Measurements from ENCODE around the gene TMEM223.
"Not testable (repeated sequence)": the region's sequence is repeated elsewhere in the genome, so short reads cannot be mapped to it uniquely, and the experiment has no call there.

Gene TMEM223

DNA sequence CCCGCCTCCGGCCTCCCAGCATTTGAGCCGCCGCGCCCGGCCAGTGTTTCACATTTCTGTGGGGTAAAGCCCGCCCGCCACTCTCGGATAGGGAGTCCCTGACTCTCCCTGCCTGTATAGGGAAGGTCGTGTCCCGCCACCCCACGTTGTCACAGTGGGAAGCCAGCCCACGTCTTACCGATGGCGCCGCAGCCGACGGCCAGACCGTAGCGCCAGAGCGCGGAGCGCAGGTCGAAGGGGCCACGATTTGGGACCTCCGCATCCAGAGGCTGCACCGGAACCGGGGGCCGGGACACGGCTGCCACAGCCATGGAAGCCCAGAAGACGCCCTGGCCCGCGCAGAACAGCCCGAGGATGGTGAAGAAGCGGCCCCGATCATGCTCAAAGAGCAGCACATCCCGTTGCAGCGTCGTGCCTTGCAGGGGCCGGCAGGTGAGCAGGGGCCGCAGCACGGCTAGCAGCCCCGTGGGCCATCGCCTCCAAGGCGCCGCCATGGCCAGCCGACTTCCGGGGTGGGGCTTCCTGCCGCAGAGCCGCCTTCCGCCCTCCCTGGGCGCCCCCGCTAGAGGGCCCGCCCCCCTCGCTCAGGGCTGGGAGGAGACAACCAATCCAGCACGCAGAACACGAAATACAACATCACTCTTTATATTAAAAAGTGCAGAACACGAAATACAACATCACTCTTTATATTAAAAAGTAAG lies at the start of gene TMEM223:
TSS of gene TMEM223 (minus strand) at position 506 of the 701 bp plus-strand sequence. CDS start at position 494, 12 bp downstream.
- DNase-seq = peak; percentile 60

DNA sequence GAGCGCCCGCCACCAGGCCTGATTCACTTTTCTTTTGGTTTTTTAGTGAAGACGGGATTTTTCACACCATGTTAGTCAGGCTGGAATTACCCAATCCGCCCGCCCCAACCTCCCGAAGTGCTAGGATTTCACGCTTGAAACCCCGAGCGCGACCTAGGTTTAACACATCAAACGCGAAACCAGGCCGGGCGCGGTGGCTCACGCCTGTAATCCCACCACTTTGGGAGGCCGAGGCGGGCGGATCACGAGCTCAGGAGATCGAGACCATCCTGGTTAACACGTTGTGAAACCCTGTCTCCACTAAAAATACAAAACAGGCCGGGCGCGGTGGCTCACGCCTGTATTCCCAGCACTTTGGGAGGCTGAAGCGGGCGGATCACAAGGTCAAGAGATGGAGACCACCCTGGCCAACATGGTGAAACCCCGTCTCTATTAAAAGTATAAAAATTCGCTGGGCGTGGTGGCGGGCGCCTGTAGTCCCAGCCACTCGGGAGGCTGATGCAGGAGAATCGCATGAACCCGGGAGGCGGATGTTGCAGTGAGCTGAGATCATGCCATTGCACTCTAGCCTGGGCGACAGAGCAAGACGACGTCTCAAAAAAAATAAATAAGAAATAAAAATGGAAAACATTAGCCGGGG lies 49.0 kb upstream of the TMEM223 start:
- DNase-seq = peak; percentile 65

DNA sequence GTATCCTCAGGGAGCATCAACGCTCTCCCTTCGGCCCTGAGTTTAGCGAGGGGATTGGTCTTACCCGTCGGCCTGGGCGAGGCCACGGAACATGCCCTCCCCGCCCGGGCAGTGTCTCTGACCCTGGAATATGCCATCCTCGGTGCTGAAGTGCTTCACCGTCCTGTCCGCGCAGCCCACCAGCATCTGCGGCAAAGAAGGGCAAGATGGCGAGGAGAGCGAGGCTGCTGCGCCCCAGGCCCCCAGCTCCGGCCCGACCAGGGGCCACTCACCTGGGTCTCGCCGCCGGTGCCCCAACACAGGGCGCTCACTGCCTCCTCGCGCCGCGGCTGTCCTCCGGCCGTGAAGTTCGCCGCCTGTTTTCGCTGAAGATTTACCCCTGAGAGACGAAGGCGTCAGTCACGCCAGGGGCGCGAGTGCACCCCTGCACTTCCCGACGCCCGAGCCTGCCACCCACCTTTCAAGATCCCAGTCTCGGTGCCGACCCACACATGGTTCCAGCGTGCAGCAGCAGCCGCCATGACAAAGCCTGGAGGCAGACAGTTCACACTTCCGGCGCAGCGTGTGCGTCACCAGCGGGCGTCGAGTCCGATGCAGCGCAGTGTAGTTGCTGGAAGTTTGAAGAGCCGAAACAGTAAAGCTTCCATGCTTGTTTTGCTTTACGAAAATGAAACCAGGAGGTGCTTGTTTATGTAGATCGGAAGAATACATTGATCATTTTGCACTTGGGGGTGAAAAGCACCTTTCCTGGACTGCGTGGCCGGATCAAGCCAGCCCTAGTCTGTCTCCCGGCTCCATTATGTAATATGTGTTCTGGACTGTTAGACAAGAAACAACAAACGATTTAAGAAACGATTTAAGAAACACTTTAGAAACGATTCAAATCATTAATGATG lies 47.5 kb upstream of the TMEM223 start, which contains the start of gene WDR74:
TSS of gene WDR74 (minus strand) at position 541 of the 896 bp plus-strand sequence. CDS start at position 521, 20 bp downstream.
- DNase-seq = peak; percentile 81

DNA sequence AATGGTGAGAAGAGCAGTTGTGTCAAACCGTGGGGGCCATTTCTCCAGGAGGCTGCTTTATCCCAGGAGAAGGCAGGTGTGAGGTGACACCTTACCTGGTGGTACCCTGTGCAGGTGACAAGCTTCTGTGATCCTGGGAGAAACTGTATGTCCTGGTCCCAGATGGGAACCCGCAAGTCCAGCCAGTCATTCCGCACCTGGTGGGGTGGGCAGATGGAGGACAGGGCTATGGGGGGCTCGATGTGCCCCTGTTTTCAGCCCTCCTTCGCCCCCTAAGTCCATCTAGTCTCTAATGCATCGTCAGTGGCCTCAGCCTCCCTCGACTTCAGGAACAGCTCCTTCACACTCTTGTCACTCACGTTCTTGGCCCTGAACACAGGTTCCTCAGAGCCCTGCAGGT lies 43.5 kb upstream of the TMEM223 start:
- no peak for DNase-seq

DNA sequence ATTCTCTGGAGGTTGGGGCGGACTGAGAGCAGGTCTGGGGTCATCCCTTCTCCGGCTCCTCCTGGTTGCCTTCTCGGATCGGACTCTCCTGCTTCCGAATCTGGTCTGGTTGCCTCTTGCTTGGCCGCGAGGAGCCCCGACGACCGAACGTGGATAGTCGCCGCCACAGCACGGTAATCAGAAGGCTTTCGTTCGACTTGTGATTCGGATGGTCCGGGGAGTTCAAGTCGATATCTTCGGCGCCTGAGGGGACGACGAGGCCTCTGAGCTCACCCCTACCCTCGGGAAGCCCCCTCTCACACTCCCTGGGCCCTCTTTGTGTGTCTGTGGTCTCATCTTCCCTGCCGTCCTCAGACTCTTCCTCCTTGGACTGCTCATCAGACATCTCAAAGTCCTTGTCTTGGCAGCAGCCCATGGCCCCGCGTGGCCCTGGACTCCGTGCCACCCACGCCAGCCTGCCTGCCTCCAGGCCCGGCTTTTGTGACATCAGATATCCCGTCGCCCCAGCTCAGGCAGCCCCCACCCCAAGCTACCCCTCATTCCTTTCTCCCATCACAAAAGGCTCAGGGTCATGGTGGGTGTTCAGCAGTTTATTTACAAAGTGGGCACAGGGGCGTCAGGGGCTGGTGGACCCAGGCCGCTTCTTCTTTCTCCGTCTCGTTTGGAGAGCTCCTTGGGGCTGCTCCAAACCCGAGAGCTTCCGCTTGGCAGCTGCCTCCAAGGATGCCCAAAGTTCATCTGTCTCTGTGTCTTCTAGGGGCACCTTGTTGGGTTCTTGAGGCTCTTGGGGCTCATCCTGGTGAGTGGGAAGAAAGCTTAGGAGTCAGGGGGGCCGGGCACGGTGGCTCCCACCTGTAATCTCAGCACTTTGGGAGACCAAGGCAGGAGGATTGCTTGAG lies 40.8 kb upstream of the TMEM223 start, which contains the start of gene TEX54:
TSS of gene TEX54 (minus strand) at position 506 of the 899 bp plus-strand sequence.
- DNase-seq = no peak

GRCh38 chr11:62831520-62832335 lies 39.9 kb upstream of the TMEM223 start, which contains the start of gene STX5:
STX5 (minus strand) TSS chr11:62832051; CDS start chr11:62831243, 808 bp downstream.
- DNase-seq = peak; percentile 95

GRCh38 chr11:62830904-62831519 lies 39.2 kb upstream of the TMEM223 start:
- DNase-seq = no peak

DNA sequence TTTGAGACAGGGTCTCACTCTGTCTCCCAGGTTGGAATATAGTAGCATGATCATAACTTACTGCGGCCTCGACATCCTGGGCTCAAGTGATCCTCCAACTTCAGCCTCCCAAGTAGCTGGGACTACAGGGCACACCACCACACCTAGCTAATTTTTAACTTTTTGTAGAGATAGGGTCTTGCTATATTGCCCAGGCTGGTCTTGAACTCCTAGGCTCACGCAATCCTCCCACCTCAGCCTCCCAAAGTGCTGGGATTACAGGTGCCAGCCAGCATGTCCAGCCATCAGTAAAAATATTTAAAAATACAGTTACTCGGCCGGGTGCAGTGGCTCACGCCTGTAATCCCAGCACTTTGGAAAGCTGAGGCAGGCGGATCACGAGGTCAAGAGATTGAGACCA lies 36.3 kb upstream of the TMEM223 start:
- not testable (repeated sequence) for DNase-seq

- DNase-seq = no peak
Observed at GRCh38 chr11:62823677-62824076, 31.9 kb upstream of the TMEM223 start.

DNA sequence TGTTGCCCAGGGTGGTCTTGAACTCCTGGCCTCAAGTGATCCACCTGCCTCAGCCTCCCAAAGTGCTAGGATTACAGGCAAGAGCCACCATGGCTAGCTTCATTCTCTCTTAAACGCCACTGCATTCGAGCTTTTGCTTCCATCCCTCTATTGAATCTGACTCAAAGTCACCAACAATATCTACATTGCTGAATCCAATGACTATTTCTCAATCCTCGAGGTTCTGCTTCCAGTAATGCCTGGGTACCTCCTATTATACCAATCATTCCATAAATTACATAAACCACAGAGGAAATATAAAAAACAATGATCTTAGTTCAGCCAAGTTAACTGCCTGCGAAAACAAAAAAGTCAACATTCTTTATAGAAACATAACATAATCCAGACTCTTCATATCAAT lies 25.3 kb upstream of the TMEM223 start:
- no peak for DNase-seq

DNA sequence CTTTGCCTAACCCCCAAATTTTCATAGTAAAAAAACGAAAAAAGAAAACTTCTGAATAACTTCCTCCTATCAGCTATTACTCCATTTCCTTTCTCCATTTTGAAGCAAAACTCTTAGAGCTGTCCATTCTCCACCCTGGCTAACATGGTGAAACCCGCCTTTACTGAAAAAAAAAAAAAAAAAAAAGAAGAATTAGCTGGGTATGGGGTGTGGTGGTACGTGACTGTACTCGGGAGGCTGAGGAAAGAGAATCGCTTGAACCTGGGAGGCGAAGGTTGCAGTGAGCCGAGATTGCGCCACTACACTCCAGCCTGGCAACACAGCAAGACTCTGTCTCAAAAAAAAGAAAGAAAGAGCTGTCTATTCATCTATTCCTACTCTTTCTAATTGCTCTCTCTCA lies 24.8 kb upstream of the TMEM223 start:
- DNase-seq = no peak

GRCh38 chr11:62811659-62812058 lies 19.9 kb upstream of the TMEM223 start:
- DNase-seq = no peak

DNA sequence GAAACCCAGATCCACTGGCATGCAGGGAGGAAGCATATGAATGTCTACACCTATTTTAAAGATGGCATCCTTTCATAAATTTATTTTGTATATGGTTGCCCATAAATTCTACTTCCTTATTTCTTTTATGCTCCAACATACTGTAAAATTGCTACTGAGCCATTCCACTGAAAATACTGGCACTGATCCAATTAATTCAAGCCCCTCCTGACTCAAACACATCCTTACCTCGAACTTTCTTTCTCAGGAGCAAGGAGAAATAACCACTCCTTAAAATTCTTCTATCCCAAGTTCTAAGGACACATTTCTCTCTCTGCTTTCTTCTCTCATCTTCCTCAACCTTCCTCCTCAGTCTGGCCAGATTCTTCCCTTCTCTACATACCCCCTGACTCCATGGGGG lies 18.9 kb upstream of the TMEM223 start:
- no peak for DNase-seq

GRCh38 chr11:62806611-62807121 lies 14.9 kb upstream of the TMEM223 start:
- DNase-seq = no peak

DNA sequence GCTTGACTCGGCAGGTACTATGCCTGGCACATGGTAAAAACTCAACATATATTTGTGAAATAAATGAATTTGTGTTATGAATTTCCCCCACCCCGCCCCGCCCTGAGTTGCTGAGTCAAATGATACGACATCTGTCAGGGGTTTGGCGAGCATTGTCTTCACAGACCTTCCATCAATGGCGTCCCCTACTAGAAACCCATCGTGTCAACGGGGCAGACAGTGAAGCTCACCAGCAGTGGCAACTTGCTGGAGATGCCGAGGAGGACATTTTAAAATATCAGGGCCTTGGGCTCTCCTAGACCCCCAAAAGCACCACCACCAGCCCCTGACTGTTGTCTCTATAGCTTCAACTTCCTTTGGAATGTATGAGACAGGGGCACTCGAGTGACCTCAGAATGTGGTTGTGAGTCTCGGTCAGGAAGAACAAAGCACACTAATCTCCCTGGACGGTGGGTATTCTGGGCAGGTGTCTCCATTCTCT lies 14.2 kb upstream of the TMEM223 start:
- no peak for DNase-seq

DNA sequence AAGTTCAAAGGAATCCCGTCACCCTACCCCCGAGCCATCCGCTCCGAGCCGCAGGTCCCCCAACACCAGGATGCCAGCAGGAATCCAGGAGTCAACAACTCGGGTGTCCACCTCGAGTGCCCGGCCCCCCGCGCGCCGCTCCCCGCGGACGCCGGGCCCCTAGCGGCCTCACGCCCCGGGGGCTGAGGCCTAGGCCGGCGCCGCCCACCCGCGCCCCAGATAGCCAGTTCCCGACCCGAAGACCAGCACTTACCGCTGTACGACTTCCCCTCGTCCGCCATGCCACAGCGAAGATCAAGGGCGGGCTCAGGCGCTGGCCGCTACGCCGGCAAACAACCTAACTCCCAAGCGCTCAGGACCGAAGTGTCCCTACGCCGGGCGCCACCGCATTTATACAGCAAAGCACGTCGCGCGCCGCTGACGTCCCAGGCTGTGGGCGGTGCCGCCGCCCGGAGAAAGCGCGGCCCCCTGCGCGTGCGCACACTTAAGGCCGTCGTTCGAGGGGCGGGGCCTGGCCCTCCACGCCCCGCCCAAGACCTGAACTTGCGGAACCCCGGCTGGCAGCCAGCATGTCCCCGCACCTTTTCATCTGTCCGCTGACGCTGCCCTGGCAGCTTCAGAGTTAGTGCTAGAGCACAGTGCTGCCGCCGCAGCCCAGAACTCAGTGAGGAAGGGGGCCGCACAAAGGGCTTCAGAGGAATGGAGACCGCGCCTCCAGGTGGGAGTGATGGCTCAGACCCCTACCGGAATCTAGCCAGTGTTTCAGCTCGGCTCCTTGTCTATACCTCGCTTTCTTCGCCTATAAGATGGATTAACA lies 13.5 kb upstream of the TMEM223 start, which contains the start of gene NXF1:
TSS of gene NXF1 (minus strand) at position 365 of the 817 bp plus-strand sequence. CDS start at position 281, 84 bp downstream.
- DNase-seq = peak; percentile 77

- DNase-seq = no peak
Observed at GRCh38 chr11:62804310-62805075, 12.7 kb upstream of the TMEM223 start.

GRCh38 chr11:62801071-62801470 lies 9.3 kb upstream of the TMEM223 start:
- DNase-seq = no peak
